Cardiac muscle cell (in vitro differentiated cells and primary cell): ENCODE results near the gene UFSP2. TPM values are rescaled to one million over a fixed set of nuclear protein-coding genes. Genes with fewer than 3 reads are reported as not detected.

ENCODE experiments used
- DNase-seq, 2 donors: peaks; one replicate each; pipeline versions ENCODE4 v3.0.0 to v3.0.0-alpha.2; 2010 to 2017; ENCODE audit warnings: low read depth in 1 of 2, low spot score in 1 of 2
- H3K27ac ChIP-seq: fragments of 200-600 bp; sonication (generic); 2 replicates; pipeline ENCODE4 v1.5.1; 2016
- H3K27me3 ChIP-seq: fragments of 200-600 bp; sonication (generic); 2 replicates; pipeline ENCODE4 v1.6.0; 2016; ENCODE audit warnings: control low read depth
- H3K36me3 ChIP-seq: fragments of 200-600 bp; sonication (generic); 2 replicates; pipeline ENCODE4 v1.5.1; 2016; ENCODE audit warnings: control low read depth
- H3K4me1 ChIP-seq: fragments of 200-600 bp; sonication (generic); 2 replicates; pipeline ENCODE4 v1.8.1; 2017; ENCODE audit warnings: low read depth, mild to moderate bottlenecking, mixed run types
- H3K4me3 ChIP-seq: fragments of 200-600 bp; sonication (generic); 2 replicates; pipeline ENCODE4 v1.5.1; 2016; ENCODE audit warnings: mild to moderate bottlenecking
- H3K9me3 ChIP-seq: fragments of 200-600 bp; sonication (generic); 2 replicates; pipeline ENCODE4 v1.5.1; 2017; ENCODE audit warnings: low read depth, mild to moderate bottlenecking, control low read depth
- CTCF ChIP-seq: IDR thresholded peaks from 2 replicates; pipeline ENCODE4 v1.5.1; 2012; ENCODE audit warnings: low read depth, mild to moderate bottlenecking, low read length
- polyA plus RNA-seq: library from polyadenylated mRNA; unstranded; fragments of >200 nt; fragmentation: Nextera tagmentation; extraction: Ambion mirVana; gene quantifications from 2 replicates; pipeline ENCODE4 v1.2.1, GENCODE V29; 2016
- total RNA-seq: library from RNA; depleted of rRNA; stranded (reverse); fragments of >200 nt; gene quantifications from 2 replicates; pipeline ENCODE4 v1.2.3, GENCODE V29; 2016

The UFSP2 gene
- total and polyA plus RNA-seq, 2 experiments from 2014 or later, result 28.0 to 50.6 TPM

- no peak for TF ChIP-seq CTCF
- Histone ChIP-seq H3K36me3 (peaks cover 4% of the 10 kb centered on the region), H3K4me1 (peaks cover 8% of the 10 kb centered on the region), H3K27me3 (no peaks in the 10 kb centered on the region), H3K9me3 (no peaks in the 10 kb centered on the region), H3K27ac (no peak overlapping the region), H3K4me3 (no peak overlapping the region)
- no peak for DNase-seq
Measured at GRCh38 chr4:185358514-185358913, 67.2 kb downstream of the UFSP2 start.

DNA sequence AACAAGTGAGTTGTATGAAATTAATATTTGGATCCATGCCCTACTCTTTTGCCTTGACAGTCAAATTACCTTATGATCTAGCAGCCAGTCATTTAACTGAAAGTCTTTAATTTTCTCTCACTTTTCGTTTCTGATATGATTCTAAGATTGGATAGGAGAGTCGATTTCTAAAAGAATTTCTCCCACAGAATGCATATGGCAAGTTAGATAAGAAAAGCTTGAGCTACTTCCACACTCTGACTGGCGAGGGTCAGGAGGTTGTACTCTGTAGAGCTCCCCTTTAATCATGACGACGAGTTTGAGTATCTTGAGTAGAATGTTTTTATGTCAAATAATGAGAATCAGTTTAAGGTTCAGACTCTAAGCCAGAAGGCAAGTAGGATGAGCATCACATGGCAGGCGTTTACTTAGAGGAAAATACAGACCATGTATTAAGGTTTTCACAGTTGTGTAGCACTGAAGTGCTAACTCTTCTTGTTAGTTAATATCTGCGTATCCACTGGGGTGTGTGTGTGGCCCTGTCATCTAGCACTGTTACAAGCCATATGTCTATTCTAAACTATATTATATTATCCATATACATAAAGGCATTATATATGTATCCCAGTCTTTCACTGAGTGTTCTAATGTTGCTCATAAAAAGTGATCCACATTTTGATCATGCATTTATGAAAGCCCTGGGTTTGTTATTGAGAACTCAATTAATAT is 67.9 kb downstream of the UFSP2 start:
- Histone ChIP-seq H3K27me3 (no peaks in the 10 kb centered on the region), H3K27ac (no peak overlapping the region), H3K4me3 (no peak overlapping the region), H3K36me3 (peaks cover 4% of the 10 kb centered on the region), H3K4me1 (peaks cover 8% of the 10 kb centered on the region), H3K9me3 (no peaks in the 10 kb centered on the region)
- no peak for TF ChIP-seq CTCF
- DNase-seq, result no peak

DNA sequence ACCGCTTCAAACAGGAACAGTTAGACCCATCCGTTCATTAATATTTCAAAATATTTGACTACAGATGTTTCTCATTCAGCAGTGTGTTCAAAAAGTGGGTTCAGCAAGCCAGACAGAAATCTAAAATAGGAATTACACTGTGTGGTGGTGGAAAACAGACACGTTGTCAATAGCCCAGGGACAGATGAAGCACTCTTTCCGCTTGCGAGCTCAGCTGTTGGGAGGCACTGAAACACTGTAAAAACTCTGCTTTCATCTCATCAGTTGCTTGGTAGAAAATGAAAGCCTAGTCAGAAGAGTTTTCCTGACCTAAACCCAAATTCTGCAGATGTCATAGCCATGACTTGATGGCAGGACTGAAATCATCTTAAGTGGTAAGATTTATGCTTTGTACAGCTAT is 68.6 kb downstream of the UFSP2 start:
- Histone ChIP-seq H3K27me3 (no peaks in the 10 kb centered on the region), H3K36me3 (peaks cover 4% of the 10 kb centered on the region), H3K27ac (no peak overlapping the region), H3K4me1 (peaks cover 8% of the 10 kb centered on the region), H3K9me3 (no peaks in the 10 kb centered on the region), H3K4me3 (no peak overlapping the region)
- TF ChIP-seq CTCF, result no peak
- no peak for DNase-seq

DNA sequence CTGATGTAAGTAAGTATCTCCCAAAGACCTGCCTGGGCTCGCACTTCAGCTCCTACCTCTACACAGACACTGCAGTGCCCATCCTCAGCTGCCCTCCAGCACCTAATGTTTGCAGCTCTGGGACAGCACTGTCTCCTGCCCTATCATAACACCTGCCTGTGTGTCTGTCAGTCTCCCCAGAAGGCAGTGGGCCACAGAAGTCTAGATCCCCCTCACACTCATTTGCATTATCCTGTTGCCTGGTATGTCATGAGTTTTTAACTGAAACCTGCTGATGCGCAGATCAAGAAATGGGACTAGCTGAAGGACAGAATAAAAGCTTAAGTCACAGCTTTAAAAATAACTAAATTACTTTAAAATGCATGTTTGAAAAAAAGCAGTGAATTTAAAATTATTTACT is 73.0 kb downstream of the UFSP2 start:
- no peaks in the 10 kb centered on the region for H3K9me3 ChIP-seq
- H3K36me3 ChIP-seq, result peaks cover 8% of the 10 kb centered on the region
- H3K27me3 ChIP-seq, result no peaks in the 10 kb centered on the region
- TF ChIP-seq CTCF, result no peak
- no peak for DNase-seq
- H3K27ac ChIP-seq, result no peak overlapping the region
- H3K4me1 ChIP-seq, result peaks cover 5% of the 10 kb centered on the region
- no peak overlapping the region for H3K4me3 ChIP-seq

DNA sequence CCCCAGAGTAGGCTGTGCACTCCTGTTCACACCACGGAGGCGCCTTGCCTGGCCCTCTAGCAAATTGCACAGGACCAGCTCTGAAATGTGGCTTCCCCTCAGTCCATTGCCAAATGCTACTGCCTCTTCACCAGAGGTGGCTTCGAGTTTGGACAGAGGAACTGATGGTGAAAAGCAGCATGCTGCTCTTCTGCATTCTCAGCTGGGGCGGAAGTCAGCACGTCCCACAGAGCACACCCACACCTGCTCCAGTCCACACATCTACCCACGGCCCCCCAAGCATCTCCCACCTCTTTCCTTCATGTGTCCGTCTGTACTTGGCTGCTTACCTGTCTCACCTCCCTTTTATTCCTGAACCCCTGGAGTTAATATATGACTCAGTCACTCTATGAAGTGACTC is 73.6 kb downstream of the UFSP2 start:
- DNase-seq, result no peak
- no peak overlapping the region for H3K4me3 ChIP-seq
- H3K4me1 ChIP-seq, result no peaks in the 10 kb centered on the region
- no peak for TF ChIP-seq CTCF
- peaks cover 10% of the 10 kb centered on the region for H3K36me3 ChIP-seq
- no peak overlapping the region for H3K27ac ChIP-seq
- H3K27me3 ChIP-seq, result no peaks in the 10 kb centered on the region
- H3K9me3 ChIP-seq, result no peaks in the 10 kb centered on the region
